ENCODE data around the gene STK11. TPM values are rescaled to one million over a fixed set of nuclear protein-coding genes. Genes with fewer than 3 reads are reported as not detected.
A peak's percentile ranks its signal among the peaks of the same experiment; 100 is the strongest.

STK11 gene
- total RNA-seq, 1 donor from 2014 or later: 104 TPM

DNA sequence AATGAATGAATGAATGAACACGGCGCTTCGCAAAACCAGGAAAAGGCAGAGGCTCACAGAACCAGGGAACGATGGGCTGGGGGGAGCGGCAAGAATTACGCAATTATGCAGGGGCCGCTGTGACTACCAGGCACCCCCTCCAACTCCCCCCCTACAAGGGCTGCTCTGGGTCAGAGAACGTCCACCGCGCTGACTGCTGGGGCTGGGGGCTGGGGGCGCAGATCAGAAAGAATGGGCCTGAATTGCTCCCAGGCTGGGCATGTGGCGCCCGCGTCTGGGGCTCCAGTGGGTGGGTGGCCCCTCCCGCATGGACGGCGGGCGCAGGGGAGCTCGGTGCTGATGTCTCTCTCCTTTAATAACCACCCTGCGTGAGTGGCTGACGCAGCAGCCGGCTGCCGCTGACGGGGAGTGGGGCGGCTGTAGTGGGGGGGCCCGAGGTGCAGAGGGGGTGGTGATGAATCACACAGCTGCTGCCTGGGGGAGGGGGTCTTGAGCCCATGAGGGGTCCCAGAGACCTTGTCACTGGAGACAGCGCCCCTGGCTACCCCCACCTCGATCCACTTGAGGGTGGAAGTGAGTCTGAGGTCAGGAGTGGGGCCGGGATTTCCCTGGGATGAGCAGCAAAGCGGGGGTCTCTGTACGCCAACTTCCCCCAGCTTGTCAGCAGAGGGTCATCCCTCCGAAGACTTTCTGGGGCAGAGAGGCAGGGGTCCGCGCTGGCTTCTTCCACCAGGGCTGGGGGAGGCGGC, 62.1 kb downstream of the STK11 start:
- H3K36me3 ChIP-seq: peaks cover 19 to 20% of the 10 kb centered on the region in 2 donors
- H3K9me3 ChIP-seq: no peaks in the 10 kb centered on the region
- H3K4me1 ChIP-seq: peaks cover 36 to 61% of the 10 kb centered on the region in 2 donors
- intact Hi-C loops (cut with DNase I): loop anchor here (1.0 to 2.0 kb wide), 4 partner anchors 23 to 241 kb away; partner anchors contain the start of genes CNN2 and GPX4
- peak overlapping the region; percentile 94 to 95 for H3K27ac ChIP-seq
- H3K4me3 ChIP-seq: peak overlapping the region in 1 of 2 donors; percentile 71
- TF ChIP-seq CTCF (IDR thresholded peaks at IDR 0.05): no peak
- no peak for DNase-seq (ENCODE audit: low spot score in 2 of 2)
- H3K27me3 ChIP-seq: no peaks in the 10 kb centered on the region

GRCh38 chr19:1268226-1269064, 62.9 kb downstream of the STK11 start:
- peaks cover 34 to 67% of the 10 kb centered on the region in 2 donors for H3K4me1 ChIP-seq
- H3K9me3 ChIP-seq: no peaks in the 10 kb centered on the region
- peak overlapping the region in 1 of 2 donors; percentile 14 for H3K4me3 ChIP-seq
- H3K27ac ChIP-seq: peak overlapping the region; percentile 94 to 95
- peak in 1 of 2 donors; percentile 70 for DNase-seq (ENCODE audit: low spot score in 2 of 2)
- peaks cover 27% of the 10 kb centered on the region in 2 donors for H3K36me3 ChIP-seq
- TF ChIP-seq CTCF (IDR thresholded peaks at IDR 0.05): no peak
- intact Hi-C loops (cut with DNase I): loop anchor here (1.0 to 2.0 kb wide), 3 partner anchors 19 to 242 kb away; partner anchors contain the start of genes CNN2 and GPX4
- no peaks in the 10 kb centered on the region for H3K27me3 ChIP-seq

DNA sequence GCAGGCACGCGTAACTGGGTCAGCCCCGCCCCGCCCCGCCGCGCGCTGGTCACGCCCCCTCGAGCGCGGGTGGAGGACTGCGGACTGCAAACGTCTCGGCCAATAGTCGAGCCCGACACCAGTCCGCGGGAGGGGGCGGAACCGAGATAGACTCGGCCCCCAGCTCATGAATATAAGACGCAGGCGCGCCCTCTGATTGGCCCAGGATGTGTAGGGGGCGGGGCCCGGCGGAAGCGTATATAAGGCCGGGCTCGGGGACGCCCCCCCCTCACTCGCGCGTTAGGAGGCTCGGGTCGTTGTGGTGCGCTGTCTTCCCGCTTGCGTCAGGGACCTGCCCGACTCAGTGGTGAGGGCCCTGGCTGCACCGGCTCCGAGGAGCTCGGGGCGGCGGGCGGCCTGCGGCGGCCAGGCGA, 63.5 kb downstream of the STK11 start, which contains the start of gene CIRBP:
TSS of gene CIRBP (plus strand) at position 268 of the 413 bp plus-strand sequence. CDS start 1,602 bp downstream, outside the sequence.
- Histone ChIP-seq H3K4me3 (peak within 1 kb of the TSS; percentile 71 to 88), H3K27ac (peak within 1 kb of the TSS; percentile 94 to 95), H3K27me3 (no peaks in the 10 kb centered on the region), H3K9me3 (no peaks in the 10 kb centered on the region), H3K4me1 (peaks cover 34 to 71% of the 10 kb centered on the region in 2 donors), H3K36me3 (peaks cover 33% of the 10 kb centered on the region in 2 donors)
- DNase-seq (ENCODE audit: low spot score in 2 of 2): peak; percentile 100
- intact Hi-C loops (cut with DNase I): loop anchor here (1.0 to 2.0 kb wide), 3 partner anchors 20 to 242 kb away; partner anchors contain the start of genes CNN2 and GPX4
- no peak for TF ChIP-seq CTCF (IDR thresholded peaks at IDR 0.05)

DNA sequence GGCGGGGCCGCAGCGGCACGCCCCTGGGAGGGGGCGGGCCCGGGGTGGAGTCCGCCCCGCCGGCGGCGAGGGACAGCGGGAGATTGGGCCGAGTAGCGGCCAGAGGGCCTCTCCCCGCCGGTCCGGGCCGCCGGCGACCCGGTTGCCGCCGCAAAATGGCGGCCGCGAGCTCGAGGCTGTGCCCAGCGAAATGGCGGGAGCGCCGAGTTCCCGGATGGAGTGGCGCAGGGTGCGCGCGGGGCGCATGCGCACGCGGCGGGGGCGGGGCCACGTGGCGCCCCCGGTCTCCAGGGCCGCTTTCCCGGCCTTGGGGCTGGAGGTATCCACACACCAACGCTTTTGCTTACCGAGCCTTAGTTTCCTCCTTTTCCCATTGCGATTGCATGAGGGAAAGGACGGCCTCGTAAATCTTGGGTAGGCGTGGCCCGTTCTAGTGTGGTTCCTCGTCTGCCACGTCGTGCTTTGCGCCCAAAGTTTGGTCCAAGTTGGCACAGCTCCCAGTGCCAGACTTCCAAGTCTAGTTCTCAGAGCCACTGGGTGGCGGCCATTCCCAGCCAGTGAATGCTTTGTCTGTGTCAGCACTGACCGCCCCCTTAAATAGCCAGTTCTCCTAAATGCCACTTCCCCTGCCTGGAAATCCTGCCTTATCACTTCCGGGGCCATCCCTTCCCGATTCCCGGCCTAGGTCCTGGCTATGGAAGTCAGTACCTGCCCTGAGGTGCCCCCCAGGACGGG, 64.1 kb downstream of the STK11 start:
- peak in 1 of 3 experiments; percentile 12 for TF ChIP-seq CTCF (IDR thresholded peaks at IDR 0.05)
- Histone ChIP-seq H3K27ac (peak overlapping the region; percentile 94 to 95), H3K4me3 (peak overlapping the region; percentile 71 to 88), H3K9me3 (no peaks in the 10 kb centered on the region), H3K27me3 (no peaks in the 10 kb centered on the region), H3K36me3 (peaks cover 39% of the 10 kb centered on the region in 2 donors), H3K4me1 (peaks cover 39 to 77% of the 10 kb centered on the region in 2 donors)
- intact Hi-C loops (cut with DNase I): loop anchor here (1.0 to 2.0 kb wide), 3 partner anchors 20 to 243 kb away; partner anchors contain the start of genes CNN2 and GPX4
- peak in 1 of 2 donors; percentile 96 for DNase-seq (ENCODE audit: low spot score in 2 of 2)

Measured in ascending aorta (tissue), 2 donors.